HG03159 (cell line): Measurements from ENCODE around the gene CLTCL1.
"Not testable (repeated sequence)": the region's sequence is repeated elsewhere in the genome, so short reads cannot be mapped to it uniquely, and the experiment has no call there.

ENCODE experiments used
- ATAC-seq: cut with Tn5 transposase; IDR thresholded peaks from one replicate; pipeline ENCODE4 v1.9.1; 2021; ENCODE audit warnings: mild to moderate bottlenecking, moderate library complexity; ENCODE audit not compliant: unreplicated experiment

CLTCL1 gene

DNA sequence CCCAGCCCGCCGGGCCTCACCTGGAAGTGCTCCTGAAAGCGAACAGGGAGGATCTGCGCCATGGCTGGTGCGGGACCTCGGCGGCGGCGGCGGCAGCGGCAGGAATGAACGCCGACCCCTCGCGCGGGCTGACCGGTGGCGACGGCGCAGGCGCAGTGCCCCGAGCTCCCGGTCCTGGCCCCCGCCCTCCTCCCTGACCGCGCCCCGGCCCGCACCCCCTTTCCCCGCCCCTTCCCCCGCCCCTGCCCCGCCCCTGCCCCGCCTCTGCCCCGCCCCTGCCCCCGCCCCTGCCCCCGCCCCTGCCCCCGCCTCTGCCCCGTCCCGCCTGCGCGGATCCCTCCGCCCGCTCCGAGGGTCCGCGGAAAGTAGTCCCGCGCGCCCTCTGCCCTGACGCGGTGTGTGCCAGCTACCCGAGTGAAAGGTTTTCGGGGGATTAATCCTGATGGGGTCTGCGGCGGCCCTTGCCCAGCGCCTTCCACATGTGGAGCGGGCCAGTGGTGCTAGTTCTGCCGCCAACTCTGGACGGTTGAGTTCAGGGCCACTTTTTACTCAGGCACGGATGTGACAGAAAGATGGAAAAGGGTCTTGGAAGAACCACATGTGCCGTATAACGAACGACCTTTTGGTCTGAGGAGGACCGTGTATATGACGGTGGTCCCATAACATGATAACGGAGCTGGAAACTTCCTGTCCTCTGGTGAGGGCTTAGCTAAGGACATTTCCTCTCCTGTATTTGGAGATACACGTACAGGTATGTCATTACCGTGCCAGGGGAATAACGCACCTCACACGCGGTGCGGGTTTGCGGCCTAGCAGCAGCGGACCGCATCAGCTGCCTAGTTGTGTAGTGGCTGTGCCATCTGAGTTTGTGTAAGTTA lies at the start of gene CLTCL1:
CLTCL1 (minus strand) TSS at position 140 of the 878 bp plus-strand sequence; CDS start at position 62, 78 bp downstream.
- peak; percentile 44 for ATAC-seq

DNA sequence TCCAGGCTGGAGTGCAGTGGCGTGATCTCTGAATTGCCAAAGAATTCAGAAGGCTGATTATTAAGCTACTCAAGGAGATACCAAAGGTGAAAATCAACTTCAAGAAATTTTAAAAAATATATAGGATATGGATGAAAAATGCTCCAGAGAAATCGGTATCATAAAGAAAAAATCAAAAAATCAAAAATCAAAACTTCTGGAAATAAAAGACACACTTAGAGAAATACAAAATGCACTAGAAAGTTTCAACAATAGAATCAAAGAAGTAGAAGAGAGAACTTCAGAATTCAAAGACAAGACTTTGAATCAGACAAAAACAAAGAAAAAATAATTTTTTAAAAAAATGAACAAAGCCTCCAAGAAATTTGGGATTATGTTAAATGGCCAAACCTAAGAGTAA lies 45.6 kb upstream of the CLTCL1 start:
- no peak for ATAC-seq

DNA sequence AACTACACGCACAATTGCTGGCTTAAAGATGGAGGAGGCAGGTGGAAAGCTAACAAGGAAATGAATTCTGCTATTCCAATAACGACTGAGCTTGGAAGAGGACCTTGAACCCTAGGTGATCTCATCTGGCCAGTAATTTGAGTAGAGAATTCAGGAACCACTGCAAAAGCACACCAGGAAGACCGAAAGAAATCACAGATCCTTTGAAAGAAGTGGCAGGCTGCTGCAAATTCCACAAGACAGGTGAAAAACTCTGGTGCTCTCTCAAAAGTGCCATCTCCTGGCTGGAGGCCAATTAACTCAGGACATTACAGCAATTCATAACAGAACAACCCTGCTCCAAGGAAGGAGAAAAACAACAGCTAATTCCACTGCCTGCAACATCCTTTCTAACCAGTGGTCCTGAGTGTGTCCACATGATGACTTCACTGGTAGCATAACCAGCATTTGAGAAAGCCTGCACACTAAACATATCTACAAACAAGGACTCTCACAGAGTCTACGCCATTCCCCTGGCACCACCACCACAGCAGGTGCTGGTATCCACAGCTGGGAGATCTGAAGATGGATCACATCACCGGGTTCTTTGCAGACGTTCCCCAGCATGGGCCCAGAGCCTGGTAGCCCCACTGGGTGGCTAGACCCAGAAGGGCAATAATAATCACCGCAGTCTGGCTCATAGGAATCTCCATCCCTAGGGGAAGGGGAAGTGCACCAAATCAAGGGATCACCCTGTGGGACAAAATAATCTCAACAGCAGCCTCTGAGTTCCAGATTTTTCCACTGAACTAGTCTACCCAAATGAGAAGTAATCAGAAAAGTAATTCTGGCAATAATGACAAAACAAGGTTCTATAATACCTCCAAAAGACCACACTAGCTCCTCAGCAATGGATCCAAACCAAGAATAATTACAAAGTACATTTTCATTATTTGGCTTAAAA lies 44.9 kb upstream of the CLTCL1 start:
- no peak for ATAC-seq

DNA sequence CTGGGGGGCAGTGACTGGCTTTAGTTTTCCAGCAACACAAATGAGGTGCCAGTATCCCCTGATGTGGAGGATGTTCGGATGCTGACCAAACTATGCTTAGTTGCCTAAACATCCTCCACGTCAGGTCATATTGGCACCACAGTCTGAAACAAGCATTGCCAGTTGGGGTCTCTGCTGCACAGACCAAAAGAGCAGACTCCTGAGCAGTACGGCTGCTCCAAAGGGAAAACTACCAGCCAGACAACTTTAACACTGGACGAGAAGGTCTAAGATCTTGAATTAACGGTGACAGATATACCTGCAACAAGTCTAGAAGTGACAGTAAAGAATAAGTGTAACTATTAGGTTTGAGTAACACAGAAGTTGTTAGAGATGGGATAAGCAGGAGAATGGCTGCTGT lies 40.5 kb upstream of the CLTCL1 start:
- no peak for ATAC-seq

DNA sequence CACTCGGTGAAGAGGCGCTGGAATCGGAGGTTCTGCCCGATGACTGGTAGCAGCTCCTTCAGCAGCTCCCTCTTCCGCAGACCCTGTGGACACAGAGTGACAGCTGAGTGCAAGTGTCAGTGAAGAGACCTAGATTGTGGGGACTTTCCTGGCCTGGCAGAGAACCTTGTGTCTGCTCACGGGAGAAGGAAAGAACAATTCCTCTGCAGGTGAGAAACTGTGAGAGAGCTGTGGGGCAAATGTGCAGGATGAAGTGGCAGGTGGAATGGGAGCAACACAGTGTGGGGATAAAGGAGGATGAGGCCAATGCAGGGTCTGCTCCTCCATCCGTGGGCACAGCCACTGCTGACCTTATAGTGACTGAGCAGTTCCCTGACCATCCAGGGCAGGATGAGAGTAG lies 40.0 kb upstream of the CLTCL1 start:
- ATAC-seq, result no peak

DNA sequence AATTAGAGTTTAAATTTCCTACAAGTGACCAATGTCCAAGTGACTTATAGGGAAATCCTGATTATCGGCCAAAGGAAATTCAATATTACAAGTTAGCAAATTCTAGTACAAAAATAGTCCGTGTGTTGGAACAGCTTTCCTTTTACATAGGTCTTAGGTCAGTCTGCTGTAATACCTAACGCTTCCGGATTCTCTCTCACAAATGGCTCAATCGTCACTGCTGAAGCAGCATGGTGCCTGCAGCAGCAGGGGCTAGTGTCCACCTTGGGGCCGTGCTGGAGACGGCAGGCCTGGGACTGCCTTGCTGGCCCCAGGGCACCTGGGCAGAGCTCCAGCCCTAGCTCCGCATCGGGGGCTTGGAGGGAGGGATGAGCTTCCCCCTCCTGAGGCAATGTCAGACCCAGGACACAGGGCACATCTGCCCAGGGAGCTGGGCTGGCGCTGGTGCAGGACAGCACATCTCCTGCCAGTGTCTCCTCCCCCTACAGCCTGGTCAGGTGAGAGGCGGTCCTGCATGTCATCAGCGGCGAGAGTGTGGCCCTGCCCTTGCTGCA lies 39.4 kb upstream of the CLTCL1 start:
- ATAC-seq, result no peak

DNA sequence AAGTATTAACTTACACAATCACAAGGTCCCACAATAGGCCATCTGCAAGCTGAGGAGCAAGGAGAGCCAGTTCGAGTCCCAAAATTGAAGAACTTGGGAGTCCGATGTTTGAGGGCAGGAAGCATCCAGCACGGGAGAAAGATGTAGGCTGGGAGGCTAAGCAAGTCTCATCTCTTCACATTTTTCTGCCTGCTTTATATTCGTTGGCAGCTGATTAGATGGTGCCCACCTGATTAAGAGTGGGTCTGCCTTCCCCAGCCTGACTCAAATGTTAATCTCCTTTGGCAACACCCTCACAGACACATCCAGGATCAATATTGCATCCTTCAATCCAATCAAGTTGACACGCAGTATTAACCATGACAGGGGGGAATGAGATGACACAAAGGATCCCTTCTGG lies 38.7 kb upstream of the CLTCL1 start:
- not testable (repeated sequence) for ATAC-seq

DNA sequence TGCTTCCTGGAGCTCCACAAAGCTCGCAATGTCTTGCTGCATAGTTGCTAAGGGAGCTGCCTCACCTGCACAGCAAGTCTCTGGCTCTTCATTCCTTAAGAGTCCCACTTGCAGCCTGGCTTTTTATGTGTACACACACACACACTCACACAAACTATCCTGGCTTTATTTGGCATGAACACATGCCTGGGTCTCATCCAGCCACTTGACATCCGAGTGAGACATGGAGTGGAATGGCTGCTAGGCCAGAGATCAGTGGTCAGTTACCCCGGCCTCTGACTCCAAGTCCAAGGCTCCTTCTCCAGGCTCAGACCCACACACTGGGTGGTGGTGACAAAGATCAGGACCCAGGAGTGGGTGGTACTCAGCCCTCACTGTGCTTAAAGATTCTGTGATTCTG lies 37.9 kb upstream of the CLTCL1 start:
- no peak for ATAC-seq

DNA sequence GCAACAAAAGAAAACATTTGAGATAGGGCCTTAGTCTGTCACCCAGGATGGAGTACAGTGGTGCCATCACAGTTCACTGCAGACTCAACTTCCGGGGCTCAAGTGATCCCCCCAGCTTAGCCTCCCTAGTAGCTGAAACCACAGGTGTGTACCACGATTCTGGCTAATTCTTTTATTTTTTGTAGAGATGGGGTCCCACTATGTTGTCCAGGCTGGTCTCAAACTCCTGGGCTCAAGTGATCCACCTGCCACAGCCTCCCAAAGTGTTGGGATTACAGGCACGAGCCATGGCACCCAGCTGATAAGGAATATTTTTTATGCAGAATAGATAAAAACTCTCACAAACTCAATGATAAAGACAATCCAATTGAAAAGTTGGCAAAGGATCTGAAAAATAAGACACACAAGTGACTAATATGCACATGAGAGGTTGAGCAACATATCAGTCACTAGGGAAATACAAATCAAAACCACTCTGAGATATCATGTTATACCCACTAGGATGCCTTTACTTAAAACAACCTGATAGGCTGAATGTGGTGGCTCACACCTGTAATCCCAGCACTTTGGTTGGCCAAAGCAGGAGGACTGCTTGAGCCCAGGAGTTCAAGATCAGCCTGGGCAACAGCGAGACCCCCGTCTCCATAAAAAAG lies 33.9 kb upstream of the CLTCL1 start:
- no peak for ATAC-seq

DNA sequence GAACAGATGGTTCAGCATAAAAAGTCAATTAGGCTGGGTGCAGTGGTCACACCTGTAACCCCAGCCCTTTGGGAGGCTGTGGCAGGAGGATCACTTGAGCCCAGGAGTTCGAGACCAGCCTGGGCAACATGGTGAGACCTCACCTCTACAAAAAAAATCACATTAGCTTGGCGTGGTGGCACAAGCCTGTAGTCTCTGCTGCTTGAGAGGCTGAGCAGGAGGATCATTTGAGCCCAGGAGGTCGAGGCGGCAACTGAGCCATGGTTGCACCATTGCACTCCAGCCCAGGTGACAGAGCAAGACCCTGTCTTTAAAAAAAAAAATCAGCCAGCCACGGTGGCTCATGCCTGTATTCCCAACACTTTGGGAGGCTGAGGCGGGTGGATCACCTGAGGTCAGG lies 31.9 kb upstream of the CLTCL1 start:
- ATAC-seq, result not testable (repeated sequence)

DNA sequence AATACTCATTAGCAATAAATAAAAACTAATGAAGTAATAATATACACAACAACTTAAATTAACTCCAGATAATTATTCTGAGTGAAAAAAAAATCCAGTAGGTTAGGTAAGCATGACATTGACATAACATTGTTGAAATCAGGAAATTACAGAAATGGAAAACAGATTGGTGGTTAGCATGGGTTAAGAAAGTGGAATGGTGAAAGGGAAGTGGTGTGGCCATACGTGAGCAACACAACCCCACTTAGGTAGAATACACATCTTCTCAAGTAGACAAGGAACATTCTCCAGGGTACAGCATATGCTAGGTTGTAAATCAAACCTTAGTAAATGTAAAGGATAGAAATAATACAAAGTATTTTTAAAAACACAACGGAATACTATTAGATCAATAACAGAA lies 30.2 kb upstream of the CLTCL1 start:
- ATAC-seq, result no peak

DNA sequence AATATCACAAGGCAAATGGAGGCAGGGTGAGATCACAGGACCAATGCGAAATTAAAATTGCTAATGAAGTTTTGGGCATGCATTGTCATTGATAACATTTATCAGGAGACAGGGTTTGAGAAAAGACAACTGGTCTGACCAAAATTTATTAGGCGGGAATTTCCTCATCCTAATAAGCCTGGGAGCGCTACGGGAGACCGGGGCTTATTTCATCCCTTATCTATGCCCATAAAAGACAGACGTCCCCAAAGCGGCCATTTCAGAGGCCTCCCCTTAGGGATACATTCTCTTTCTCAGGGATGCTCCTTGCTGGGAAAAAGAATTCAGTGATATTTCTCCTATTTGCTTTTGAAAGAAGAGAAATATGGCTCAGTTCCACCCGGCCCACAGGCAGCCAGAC lies 28.6 kb upstream of the CLTCL1 start:
- ATAC-seq, result not testable (repeated sequence)

DNA sequence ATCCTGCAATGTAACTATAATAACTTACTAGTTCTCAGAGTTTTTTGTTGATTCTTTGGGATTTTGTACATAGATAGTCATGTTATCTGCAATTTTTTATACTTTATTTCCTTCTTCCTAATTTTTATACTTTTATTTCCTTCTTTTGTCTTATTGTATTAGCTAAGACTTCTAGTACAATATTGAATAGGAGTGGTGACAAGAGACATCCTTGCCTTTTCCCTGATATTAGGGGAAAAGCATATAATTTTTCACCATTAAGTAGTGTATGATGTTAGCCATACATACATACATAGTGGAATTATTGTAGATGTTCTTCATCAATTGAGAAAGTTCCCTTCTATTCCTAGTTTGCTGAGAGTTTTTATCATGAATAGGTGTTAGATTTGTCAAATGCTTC lies 27.8 kb upstream of the CLTCL1 start:
- no peak for ATAC-seq

DNA sequence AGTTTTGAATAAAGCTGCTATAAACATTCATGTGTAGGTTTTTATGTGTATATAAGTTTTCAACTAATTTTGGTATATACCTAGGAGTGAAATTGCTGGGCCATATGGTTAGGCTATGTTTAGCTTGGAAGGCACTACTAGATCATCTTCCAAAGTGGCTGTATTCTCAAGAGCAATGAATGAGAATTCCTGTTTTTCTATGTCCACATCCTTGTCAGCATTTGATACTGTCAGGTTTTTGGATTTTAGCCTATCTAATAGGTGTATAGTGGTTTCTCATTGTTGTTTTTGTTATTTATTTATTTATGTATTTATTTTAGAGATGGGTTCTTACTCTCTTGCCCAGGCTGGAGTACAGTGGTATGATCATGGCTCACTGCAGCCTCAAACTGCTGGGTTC lies 26.3 kb upstream of the CLTCL1 start:
- no peak for ATAC-seq

DNA sequence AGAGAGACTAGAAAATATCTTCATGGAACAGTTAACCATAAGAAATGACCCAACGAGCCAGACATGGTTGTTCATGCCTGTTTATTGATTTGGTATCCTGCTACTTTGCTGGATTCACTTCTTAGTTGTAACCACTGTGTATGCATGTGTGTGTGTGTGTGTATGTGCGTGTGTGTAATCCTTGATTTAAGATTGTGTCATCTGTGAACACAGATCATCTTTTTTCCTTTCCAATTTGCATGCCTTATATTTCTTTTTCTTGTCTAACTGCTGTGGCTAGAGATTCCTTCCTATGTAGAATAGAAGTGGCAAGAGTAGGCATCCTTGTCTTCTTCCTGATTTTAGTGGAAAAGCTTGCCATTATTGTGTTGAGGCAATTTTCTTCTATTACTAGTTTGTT lies 16.4 kb upstream of the CLTCL1 start:
- ATAC-seq, result no peak

DNA sequence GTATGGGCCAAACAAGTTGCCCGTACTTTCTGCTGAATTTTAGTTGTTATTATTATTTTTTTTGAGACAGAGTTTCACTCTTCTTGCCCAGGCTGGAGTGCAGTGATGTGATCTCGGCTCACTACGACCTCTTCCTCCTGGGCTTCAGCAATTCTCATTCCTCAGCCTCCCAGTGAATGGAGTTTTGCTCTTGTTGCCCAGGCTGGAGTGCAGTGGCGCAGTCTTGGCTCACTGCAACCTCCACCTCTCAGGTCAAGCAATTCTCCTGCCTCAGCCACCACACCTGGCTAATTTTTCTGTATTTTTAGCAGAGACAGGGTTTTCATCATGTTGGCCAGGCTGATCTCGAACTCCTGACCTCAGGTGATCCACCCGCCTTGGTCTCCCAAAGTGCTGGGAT lies 15.0 kb upstream of the CLTCL1 start:
- not testable (repeated sequence) for ATAC-seq

DNA sequence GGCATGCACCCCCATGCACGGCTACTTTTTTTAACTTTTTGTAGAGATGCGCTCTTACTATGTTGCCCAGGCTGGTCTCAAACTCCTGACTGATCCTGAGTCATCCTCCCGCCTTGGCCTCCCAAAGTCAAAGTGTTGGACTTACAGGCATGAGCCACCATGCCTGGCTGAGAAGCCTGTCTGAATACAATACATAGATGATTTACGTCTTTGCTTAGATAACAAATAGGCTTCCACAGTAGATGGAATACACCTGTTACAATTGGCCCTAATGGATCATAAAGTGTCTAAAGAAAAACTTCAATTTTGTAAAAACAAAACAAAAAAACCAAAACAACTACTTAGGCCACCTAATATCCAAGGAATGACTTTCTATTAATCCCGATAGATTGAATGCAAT lies 13.0 kb upstream of the CLTCL1 start:
- ATAC-seq, result no peak

DNA sequence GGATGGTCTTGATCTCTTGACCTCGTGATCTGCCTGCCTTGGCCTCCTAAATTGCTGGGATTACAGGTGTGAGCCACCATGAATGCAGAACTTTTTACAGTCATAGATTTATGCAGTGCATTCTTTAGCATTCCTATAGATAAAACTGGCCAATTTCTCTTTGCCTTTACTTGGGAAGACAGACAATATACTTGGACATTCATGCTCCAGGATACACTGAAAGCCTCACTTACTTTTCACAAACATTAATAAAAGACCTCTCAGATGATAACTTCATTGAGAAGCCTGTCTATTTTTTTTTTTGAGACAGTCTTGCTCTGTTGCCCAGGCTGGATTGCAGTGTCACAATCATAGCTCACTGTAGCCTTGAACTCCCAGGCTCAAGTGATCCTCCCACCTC lies 12.3 kb upstream of the CLTCL1 start:
- ATAC-seq, result no peak

DNA sequence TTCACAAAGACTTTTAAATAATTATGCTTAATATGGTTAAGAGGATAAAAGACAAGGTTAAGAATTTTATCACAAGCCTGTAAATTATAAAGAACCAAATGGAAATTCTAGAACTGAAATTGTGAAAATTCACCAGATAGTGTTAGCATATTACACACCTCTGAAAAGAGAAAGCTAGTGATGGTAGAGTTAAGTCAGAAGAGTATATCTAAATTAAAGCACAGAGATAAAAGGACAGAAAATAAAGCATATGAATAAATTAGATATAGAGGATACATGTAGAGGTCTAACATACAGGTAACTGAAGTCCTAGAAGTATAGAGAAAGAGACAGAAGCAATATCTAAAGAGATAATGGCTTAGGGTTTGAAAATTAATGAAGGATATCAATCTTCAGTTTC lies 4.2 kb upstream of the CLTCL1 start:
- no peak for ATAC-seq

DNA sequence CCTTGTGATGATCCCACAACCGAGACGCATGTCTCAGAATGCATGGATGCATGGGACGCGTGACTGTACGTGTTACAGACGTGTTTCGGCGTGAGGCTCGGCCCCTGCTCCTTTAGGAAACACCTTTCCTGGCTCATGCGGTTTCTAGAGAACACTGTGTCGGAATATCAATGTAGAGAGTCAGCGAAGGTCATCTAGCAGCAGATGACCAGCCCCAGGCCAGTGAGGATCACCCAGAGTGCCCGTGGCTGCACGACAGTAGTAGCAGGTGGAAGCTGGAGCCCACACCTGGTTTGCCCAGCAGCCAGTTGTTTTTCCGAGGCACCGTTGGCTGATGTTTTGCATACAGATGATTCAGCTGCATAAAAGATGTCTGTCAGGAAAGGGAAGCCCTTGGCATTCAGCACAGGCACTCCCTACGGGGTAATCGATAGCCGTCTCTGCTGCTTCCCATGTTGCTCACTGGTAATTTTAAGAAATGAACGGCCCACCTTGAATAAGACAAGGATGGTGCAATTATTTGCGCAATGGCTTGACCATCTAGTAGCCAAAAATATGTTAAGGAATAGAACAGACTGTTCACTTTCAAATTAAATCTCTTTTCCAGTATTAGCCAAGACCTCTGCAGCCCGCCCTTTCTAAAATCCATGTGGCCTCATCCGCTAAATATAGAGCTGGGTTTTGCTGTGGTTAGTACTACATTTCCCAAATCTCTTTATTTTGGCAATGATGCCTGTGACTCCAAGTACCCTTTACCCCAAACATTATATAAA lies 1.1 kb upstream of the CLTCL1 start:
- no peak for ATAC-seq
